ENCODE results near the gene NUP85. TPM values are rescaled to one million over a fixed set of nuclear protein-coding genes. Genes with fewer than 3 reads are reported as not detected.
"Not testable (repeated sequence)": the region's sequence is repeated elsewhere in the genome, so short reads cannot be mapped to it uniquely, and the experiment has no call there.

NUP85 gene
- total and polyA plus RNA-seq, 4 donors: 40.4 to 69.5 (median 46.1) TPM

- no peak for DNase-seq
- Histone ChIP-seq H3K4me1 (ENCODE audit: control insufficient read depth in 5 of 5, insufficient read depth in 5 of 5, low read length in 5 of 5) (no peaks in the 10 kb centered on the region), H3K4me3 (no peak overlapping the region), H3K27me3 (ENCODE audit: control insufficient read depth in 3 of 3, insufficient read depth in 3 of 3, low read length in 2 of 3) (no peaks in the 10 kb centered on the region), H3K9me3 (ENCODE audit: control insufficient read depth in 4 of 4, insufficient read depth in 3 of 4, low read length in 3 of 4) (no peaks in the 10 kb centered on the region), H3K9ac (ENCODE audit: insufficient read depth in 1 of 2, low read length in 2 of 2) (no peak overlapping the region), H3K36me3 (ENCODE audit: control insufficient read depth in 4 of 4, insufficient read depth in 4 of 4, low read length in 4 of 4) (peaks cover 0 to 10% (median 4%) of the 10 kb centered on the region in 4 donors), H3K27ac (ENCODE audit: low read depth in 1 of 2, low read length in 1 of 2) (no peak overlapping the region)
- no peak for ATAC-seq (ENCODE audit: insufficient read depth, low FRiP score)
- 87 to 92% methylated on average over 5 of the region's 5 CpGs for WGBS, 2 donors
- TF ChIP-seq CTCF (IDR thresholded peaks at IDR 0.05; ENCODE audit: control extremely low read depth, extremely low read depth): no peak
Observed at GRCh38 chr17:75160211-75160610, 45.3 kb upstream of the NUP85 start.

- no peak for TF ChIP-seq CTCF (IDR thresholded peaks at IDR 0.05; ENCODE audit: control extremely low read depth, extremely low read depth)
- ATAC-seq (ENCODE audit: insufficient read depth, low FRiP score): no peak
- no peaks in the 10 kb centered on the region for H3K4me1 ChIP-seq (ENCODE audit: control insufficient read depth in 5 of 5, insufficient read depth in 5 of 5, low read length in 5 of 5)
- H3K9me3 ChIP-seq (ENCODE audit: control insufficient read depth in 4 of 4, insufficient read depth in 3 of 4, low read length in 3 of 4): no peaks in the 10 kb centered on the region
- no peak for DNase-seq
- H3K27ac ChIP-seq (ENCODE audit: low read depth in 1 of 2, low read length in 1 of 2): no peak overlapping the region
- H3K4me3 ChIP-seq: no peak overlapping the region
- 84 to 97% methylated on average over 5 of the region's 5 CpGs for WGBS, 2 donors
- no peaks in the 10 kb centered on the region for H3K27me3 ChIP-seq (ENCODE audit: control insufficient read depth in 3 of 3, insufficient read depth in 3 of 3, low read length in 2 of 3)
- H3K36me3 ChIP-seq (ENCODE audit: control insufficient read depth in 4 of 4, insufficient read depth in 4 of 4, low read length in 4 of 4): peaks cover 5 to 16% (median 10%) of the 10 kb centered on the region in 4 donors
- H3K9ac ChIP-seq (ENCODE audit: insufficient read depth in 1 of 2, low read length in 2 of 2): no peak overlapping the region
Observed at GRCh38 chr17:75163074-75163473, 42.4 kb upstream of the NUP85 start.

GRCh38 chr17:75164606-75165005 is 40.9 kb upstream of the NUP85 start:
- H3K4me1 ChIP-seq (ENCODE audit: control insufficient read depth in 5 of 5, insufficient read depth in 5 of 5, low read length in 5 of 5); H3K27me3 ChIP-seq (ENCODE audit: control insufficient read depth in 3 of 3, insufficient read depth in 3 of 3, low read length in 2 of 3); H3K9ac ChIP-seq (ENCODE audit: insufficient read depth in 1 of 2, low read length in 2 of 2); ATAC-seq (ENCODE audit: insufficient read depth, low FRiP score); H3K27ac ChIP-seq (ENCODE audit: low read depth in 1 of 2, low read length in 1 of 2); H3K9me3 ChIP-seq (ENCODE audit: control insufficient read depth in 4 of 4, insufficient read depth in 3 of 4, low read length in 3 of 4); H3K4me3 ChIP-seq; DNase-seq: not testable (repeated sequence)
- peaks cover 5 to 21% (median 10%) of the 10 kb centered on the region in 4 donors for H3K36me3 ChIP-seq (ENCODE audit: control insufficient read depth in 4 of 4, insufficient read depth in 4 of 4, low read length in 4 of 4)
- WGBS, 2 donors: 95 to 97% methylated on average over 15 of the region's 15 CpGs

- Histone ChIP-seq H3K4me1 (ENCODE audit: control insufficient read depth in 5 of 5, insufficient read depth in 5 of 5, low read length in 5 of 5) (no peaks in the 10 kb centered on the region), H3K27ac (ENCODE audit: low read depth in 1 of 2, low read length in 1 of 2) (no peak overlapping the region), H3K36me3 (ENCODE audit: control insufficient read depth in 4 of 4, insufficient read depth in 4 of 4, low read length in 4 of 4) (peaks cover 22 to 30% (median 27%) of the 10 kb centered on the region in 4 donors), H3K9ac (ENCODE audit: insufficient read depth in 1 of 2, low read length in 2 of 2) (no peak overlapping the region), H3K9me3 (ENCODE audit: control insufficient read depth in 4 of 4, insufficient read depth in 3 of 4, low read length in 3 of 4) (no peaks in the 10 kb centered on the region), H3K4me3 (no peak overlapping the region), H3K27me3 (ENCODE audit: control insufficient read depth in 3 of 3, insufficient read depth in 3 of 3, low read length in 2 of 3) (no peaks in the 10 kb centered on the region)
- 89 to 92% methylated on average over 4 of the region's 4 CpGs for WGBS, 2 donors
- no peak for ATAC-seq (ENCODE audit: insufficient read depth, low FRiP score)
- no peak for TF ChIP-seq CTCF (IDR thresholded peaks at IDR 0.05; ENCODE audit: control extremely low read depth, extremely low read depth)
- no peak for DNase-seq
Observed at GRCh38 chr17:75168998-75169397, 36.5 kb upstream of the NUP85 start.

All from lung (tissue), 12 donors.